Immature natural killer cell (primary cell): Measurements from ENCODE around the gene CPED1. TPM values are rescaled to one million over a fixed set of nuclear protein-coding genes. Genes with fewer than 3 reads are reported as not detected.

Source experiments
- DNase-seq, 3 donors: peaks; one replicate each; pipeline ENCODE4 v3.0.0; 2022; ENCODE audit warnings: mixed read lengths in 1 of 3
- H3K27ac Mint-ChIP-seq, 6 donors: one replicate each; pipeline ENCODE4 v1.8.0; 2020; ENCODE audit warnings: mixed read lengths in 6 of 6, mild to moderate bottlenecking in 5 of 6, inconsistent platforms in 4 of 6, moderate library complexity in 3 of 6
- H3K27me3 Mint-ChIP-seq, 3 donors: one replicate each; pipeline ENCODE4 v1.8.0; 2020 to 2021; ENCODE audit warnings: low read depth in 3 of 3, mild to moderate bottlenecking in 3 of 3, mixed read lengths in 3 of 3, moderate library complexity in 3 of 3, inconsistent platforms in 1 of 3
- H3K36me3 Mint-ChIP-seq, 3 donors: one replicate each; pipeline ENCODE4 v1.8.0; 2020; ENCODE audit warnings: mixed read lengths in 3 of 3, inconsistent platforms in 2 of 3, mild to moderate bottlenecking in 2 of 3
- H3K4me1 Mint-ChIP-seq, 2 donors: one replicate each; pipeline ENCODE4 v1.8.0; 2020; ENCODE audit warnings: inconsistent platforms in 2 of 2, mild to moderate bottlenecking in 2 of 2, mixed read lengths in 2 of 2, moderate library complexity in 1 of 2
- H3K4me3 Mint-ChIP-seq, 5 donors: one replicate each; pipeline ENCODE4 v1.8.0; 2020; ENCODE audit warnings: mild to moderate bottlenecking in 5 of 5, mixed read lengths in 5 of 5, inconsistent platforms in 3 of 5, moderate library complexity in 3 of 5
- H3K9me3 Mint-ChIP-seq, 6 donors: one replicate each; pipeline ENCODE4 v1.8.0; 2020; ENCODE audit warnings: mild to moderate bottlenecking in 6 of 6, mixed read lengths in 6 of 6, inconsistent platforms in 4 of 6, moderate library complexity in 3 of 6
- polyA plus RNA-seq, 3 donors: library from polyadenylated mRNA; unstranded; fragments of 300-500 nt; fragmentation: Illumina TruSeq; gene quantifications; one replicate each; pipeline ENCODE4 v1.2.3, GENCODE V29; 2021

CPED1 gene
- polyA plus RNA-seq, 3 donors from 2014 or later, result 1.3 to 2.2 TPM; not detected in 1

DNA sequence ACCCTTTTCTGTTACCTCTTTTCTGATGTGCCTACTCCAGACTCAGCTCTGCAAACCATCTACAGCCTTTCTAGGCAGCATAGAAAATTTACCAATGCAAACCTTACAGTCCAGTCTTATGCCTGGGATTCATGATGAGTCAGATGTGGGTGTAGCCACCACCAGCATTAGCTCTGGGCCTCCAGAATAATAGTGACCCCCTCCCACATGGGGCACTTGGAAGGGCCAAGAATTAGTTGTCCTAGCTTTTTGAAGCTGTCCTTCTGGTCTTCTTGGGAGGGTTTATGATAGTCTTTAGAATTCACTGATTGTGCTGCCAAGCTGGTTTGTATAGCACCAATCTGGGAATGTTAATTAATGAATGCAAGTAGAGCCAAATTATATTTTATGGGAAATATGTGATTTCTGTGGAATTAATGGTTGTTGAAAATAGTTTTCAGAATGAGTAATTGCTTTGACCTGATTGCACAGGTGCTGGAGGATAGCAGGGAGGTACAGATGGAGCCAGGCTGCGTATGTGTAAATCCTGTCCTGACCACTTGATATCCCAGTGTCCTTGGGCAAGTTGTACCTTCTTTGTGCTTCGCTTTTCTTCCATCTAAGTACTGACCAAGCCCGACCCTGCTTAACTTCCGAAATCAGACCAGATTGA is 94.8 kb downstream of the CPED1 start:
- Mint-ChIP-seq H3K27ac (no peak overlapping the region), H3K4me3 (no peak overlapping the region), H3K4me1 (no peaks in the 10 kb centered on the region), H3K36me3 (no peaks in the 10 kb centered on the region), H3K27me3 (peaks cover 0 to 2% (median 0%) of the 10 kb centered on the region in 3 donors), H3K9me3 (no peaks in the 10 kb centered on the region)
- DNase-seq, result no peak

DNA sequence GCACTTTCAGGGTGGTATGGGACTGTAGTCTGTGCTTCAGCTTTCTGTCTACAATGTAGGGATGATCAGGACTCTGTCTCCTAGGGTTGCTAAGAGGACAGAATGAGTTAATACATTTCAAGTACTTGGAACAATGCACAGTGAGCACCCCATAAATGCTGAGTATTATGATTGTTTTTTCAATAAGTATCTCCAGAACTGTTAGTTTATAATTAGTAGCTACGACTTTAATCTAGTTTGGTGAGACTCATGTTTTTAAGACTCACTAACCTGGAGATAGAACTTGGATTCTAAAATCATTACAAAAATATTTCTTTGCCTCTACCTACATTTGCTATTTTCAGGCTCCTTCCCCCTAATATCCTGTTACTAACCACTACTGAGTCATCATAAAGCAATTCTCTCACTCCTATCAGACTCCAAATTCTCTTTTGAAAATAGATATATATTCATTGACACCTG is 95.3 kb downstream of the CPED1 start:
- Mint-ChIP-seq H3K36me3 (no peaks in the 10 kb centered on the region), H3K27ac (no peak overlapping the region), H3K27me3 (peaks cover 0 to 2% (median 0%) of the 10 kb centered on the region in 3 donors), H3K4me1 (no peaks in the 10 kb centered on the region), H3K4me3 (no peak overlapping the region), H3K9me3 (no peaks in the 10 kb centered on the region)
- DNase-seq, result no peak

DNA sequence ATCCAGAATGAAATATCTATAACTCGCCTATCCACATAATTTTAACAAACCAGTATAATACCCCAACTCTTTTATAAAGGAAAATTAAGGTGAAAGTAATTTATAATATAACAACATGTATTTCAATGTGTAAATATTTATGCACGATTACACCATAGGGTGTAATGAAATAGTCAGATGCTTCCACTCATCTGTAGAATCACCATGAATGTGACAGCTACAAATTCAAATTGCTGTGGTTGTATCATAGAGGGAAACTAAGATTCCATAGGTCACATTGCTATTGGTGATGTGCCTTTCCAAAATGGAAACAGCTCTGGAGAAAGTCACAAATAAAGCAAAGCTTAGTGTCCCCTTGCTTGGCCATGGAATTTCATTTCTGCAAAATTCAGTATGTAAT is 95.7 kb downstream of the CPED1 start:
- H3K9me3 Mint-ChIP-seq, result no peaks in the 10 kb centered on the region
- H3K4me1 Mint-ChIP-seq, result no peaks in the 10 kb centered on the region
- H3K36me3 Mint-ChIP-seq, result no peaks in the 10 kb centered on the region
- peaks cover 0 to 2% (median 0%) of the 10 kb centered on the region in 3 donors for H3K27me3 Mint-ChIP-seq
- DNase-seq, result no peak
- H3K27ac Mint-ChIP-seq, result no peak overlapping the region
- H3K4me3 Mint-ChIP-seq, result no peak overlapping the region

DNA sequence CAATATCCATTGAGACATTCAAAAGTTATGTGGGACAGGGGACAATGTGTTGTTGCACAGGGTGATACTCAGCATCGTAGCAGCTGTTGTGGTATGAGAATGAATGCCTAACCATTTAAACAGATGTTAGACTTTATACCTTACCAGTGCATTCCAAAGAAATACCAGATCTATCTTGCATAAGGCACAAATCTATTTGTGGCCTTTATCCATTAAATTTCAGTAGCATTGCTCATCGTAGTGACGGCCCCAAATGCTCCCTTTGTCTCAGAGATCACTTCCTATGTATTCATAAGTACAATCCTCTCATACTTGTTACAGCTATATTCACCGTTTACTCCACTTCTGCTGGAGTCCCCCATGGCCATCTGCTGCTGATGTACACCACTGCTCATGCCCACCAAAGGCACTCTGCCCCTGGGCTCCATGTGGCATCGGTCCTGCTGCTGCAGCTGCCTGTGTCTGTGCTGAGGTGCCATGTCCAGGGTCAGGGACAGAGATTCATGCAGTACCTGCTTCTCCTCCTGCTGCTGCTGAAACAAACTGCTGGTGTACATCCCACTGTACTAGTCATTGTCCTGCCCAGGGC is 96.3 kb downstream of the CPED1 start:
- peaks cover 0 to 2% (median 0%) of the 10 kb centered on the region in 3 donors for H3K27me3 Mint-ChIP-seq
- H3K36me3 Mint-ChIP-seq, result no peaks in the 10 kb centered on the region
- no peak overlapping the region for H3K4me3 Mint-ChIP-seq
- no peak for DNase-seq
- peak overlapping the region in 1 of 6 donors; percentile 30 for H3K27ac Mint-ChIP-seq
- H3K9me3 Mint-ChIP-seq, result no peaks in the 10 kb centered on the region
- H3K4me1 Mint-ChIP-seq, result no peaks in the 10 kb centered on the region

DNA sequence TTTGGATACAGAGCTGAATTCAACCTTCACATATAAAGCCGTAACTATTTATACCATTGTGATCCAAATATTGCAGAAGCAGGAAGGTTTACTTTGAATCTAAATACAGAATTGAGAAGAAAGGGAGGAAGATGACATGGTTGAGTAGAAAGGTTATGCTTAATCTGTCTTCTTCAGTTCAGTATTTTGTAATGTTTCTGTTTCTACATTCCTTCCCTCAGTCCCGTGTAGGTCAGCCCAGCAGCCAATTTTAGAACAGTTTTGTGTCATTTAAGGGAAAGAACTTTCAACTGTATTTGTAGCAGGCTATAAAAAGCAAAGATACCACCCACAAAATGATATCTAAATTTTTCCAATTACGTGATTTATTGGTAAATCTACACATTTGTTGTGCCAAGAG is 97.4 kb downstream of the CPED1 start:
- Mint-ChIP-seq H3K36me3 (no peaks in the 10 kb centered on the region), H3K9me3 (no peaks in the 10 kb centered on the region), H3K27ac (no peak overlapping the region), H3K4me3 (no peak overlapping the region), H3K27me3 (peaks cover 0 to 2% (median 0%) of the 10 kb centered on the region in 3 donors), H3K4me1 (no peaks in the 10 kb centered on the region)
- DNase-seq, result no peak

DNA sequence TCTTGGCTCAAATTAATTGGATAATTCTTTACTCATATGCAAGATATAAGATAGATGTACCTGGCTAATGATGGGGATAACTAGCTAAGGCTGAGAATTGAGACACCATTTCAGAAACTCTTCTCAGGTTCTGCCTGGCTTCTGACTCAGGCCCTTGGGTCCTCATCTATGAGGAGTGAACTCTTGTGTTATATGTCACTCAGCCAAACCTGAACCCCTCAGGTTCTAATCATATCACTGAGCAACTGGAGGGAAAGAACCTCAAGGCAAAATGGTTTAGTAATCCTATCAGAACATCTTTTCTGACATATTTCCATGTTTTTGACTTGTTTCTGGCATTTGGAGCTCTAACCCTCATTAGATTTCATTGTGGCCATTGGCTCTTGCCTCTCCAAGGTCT is 100.4 kb downstream of the CPED1 start:
- H3K36me3 Mint-ChIP-seq, result no peaks in the 10 kb centered on the region
- no peak overlapping the region for H3K4me3 Mint-ChIP-seq
- H3K4me1 Mint-ChIP-seq, result no peaks in the 10 kb centered on the region
- no peaks in the 10 kb centered on the region for H3K9me3 Mint-ChIP-seq
- no peak for DNase-seq
- peaks cover 0 to 2% (median 0%) of the 10 kb centered on the region in 3 donors for H3K27me3 Mint-ChIP-seq
- no peak overlapping the region for H3K27ac Mint-ChIP-seq

DNA sequence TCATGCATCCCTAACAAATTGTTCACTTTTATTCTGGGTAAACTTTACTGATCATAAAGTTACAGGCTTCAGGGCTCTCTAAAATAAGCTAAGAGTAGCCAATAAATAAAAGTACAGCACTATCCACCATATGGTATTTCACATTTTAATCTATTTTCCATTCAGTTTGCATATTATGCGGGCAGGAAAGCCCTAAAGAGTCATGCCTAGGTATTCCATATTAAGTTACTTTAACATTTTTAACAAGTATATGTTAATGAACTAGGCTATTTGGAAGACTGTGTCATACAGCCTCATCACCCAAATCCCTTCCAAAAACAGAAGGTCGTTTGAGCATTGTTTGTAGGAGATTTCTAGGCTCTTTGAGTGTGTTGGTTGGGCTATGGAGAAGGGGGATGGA is 106.3 kb downstream of the CPED1 start:
- Mint-ChIP-seq H3K27ac (no peak overlapping the region), H3K4me3 (no peak overlapping the region), H3K9me3 (no peaks in the 10 kb centered on the region), H3K27me3 (no peaks in the 10 kb centered on the region), H3K4me1 (no peaks in the 10 kb centered on the region), H3K36me3 (no peaks in the 10 kb centered on the region)
- DNase-seq, result no peak

DNA sequence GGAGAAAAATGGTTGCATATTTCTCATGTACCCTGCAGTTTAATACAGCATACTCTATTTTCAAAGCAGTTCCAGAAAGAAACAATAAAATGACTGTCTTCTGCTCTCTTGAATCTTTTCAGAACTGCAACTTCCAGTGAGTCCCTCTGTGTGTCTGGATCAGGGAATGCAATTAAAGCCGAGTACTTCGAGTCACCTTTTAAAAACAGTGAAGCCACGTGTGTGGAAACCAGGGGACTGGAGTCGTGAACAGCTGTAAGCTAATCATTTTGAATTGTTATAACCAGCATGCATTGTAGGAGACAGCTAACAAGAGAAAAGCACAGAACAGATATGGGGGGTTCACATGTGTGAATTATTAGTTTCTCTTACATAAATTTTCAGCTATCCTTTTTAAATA is 109.1 kb downstream of the CPED1 start:
- peaks cover 0 to 4% (median 2%) of the 10 kb centered on the region in 3 donors for H3K27me3 Mint-ChIP-seq
- H3K4me3 Mint-ChIP-seq, result no peak overlapping the region
- no peak for DNase-seq
- H3K4me1 Mint-ChIP-seq, result no peaks in the 10 kb centered on the region
- no peaks in the 10 kb centered on the region for H3K9me3 Mint-ChIP-seq
- no peaks in the 10 kb centered on the region for H3K36me3 Mint-ChIP-seq
- no peak overlapping the region for H3K27ac Mint-ChIP-seq

DNA sequence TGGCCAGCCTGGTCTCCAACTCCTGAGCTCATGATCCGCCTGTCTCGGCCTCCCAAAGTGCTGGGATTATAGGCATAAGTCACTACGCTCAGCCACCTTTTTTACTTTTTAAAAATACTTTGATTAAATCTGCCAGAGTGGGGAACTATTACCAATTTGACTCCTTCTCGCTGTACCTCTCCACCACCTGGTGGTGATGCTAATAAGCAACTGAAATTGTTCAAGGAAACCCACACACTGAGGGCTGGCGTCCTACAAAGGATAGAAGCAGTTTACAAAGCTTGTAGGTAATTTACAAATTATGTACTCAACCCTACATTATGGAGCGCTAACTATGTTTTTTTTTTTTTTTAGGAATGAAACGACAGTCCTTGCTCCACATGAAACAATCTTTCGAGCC is 111.1 kb downstream of the CPED1 start:
- H3K27ac Mint-ChIP-seq, result no peak overlapping the region
- H3K4me3 Mint-ChIP-seq, result no peak overlapping the region
- H3K36me3 Mint-ChIP-seq, result no peaks in the 10 kb centered on the region
- H3K4me1 Mint-ChIP-seq, result no peaks in the 10 kb centered on the region
- H3K27me3 Mint-ChIP-seq, result peaks cover 0 to 4% (median 2%) of the 10 kb centered on the region in 3 donors
- DNase-seq, result no peak
- H3K9me3 Mint-ChIP-seq, result no peaks in the 10 kb centered on the region

DNA sequence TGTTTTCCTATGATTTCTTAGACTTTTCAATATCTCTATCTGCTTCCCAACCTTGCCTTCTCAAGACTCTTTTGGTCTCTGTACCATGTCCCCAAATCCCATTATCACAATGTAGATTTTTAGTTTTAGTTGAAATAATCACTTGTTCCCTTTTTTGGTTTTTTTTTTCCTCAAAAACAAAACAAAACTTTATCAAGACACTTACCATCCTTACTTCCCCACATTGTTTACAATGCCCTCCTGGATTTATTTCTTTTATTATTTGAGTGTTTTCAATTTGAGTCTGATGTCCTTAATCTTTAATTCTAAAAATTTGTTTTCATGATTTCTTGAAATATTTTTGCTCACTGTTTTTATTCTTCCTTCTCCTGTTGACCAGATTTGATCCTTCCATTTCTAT is 112.6 kb downstream of the CPED1 start:
- Mint-ChIP-seq H3K27me3 (peaks cover 0 to 4% (median 2%) of the 10 kb centered on the region in 3 donors), H3K4me3 (no peak overlapping the region), H3K4me1 (no peaks in the 10 kb centered on the region)

DNA sequence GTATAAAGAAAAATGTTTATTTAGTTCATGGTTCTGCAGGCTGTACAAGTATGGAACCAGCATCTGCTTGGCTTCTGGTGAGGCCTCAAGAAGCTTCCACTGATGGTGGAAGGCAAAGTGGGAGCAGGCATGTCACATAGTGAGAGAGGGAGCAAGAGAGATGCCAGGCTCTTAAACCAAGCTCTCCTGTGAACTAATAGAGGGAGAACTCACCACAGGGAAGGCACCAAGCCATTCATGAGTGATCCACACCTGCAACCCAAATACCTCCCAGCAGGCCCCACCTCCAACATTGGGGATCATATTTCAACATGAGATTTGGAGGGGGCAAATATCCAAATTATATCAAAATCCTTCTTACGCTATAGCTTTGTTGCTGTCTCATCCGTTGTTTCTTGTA is 113.1 kb downstream of the CPED1 start:
- no peaks in the 10 kb centered on the region for H3K36me3 Mint-ChIP-seq
- H3K9me3 Mint-ChIP-seq, result no peaks in the 10 kb centered on the region
- peaks cover 0 to 4% (median 3%) of the 10 kb centered on the region in 3 donors for H3K27me3 Mint-ChIP-seq
- DNase-seq, result no peak
- no peak overlapping the region for H3K4me3 Mint-ChIP-seq
- no peak overlapping the region for H3K27ac Mint-ChIP-seq
- no peaks in the 10 kb centered on the region for H3K4me1 Mint-ChIP-seq

More for the DNA sequence above, 112.6 kb downstream of the CPED1 start:
- H3K36me3 Mint-ChIP-seq, result no peaks in the 10 kb centered on the region
- no peak overlapping the region for H3K27ac Mint-ChIP-seq
- DNase-seq, result no peak
- no peaks in the 10 kb centered on the region for H3K9me3 Mint-ChIP-seq

DNA sequence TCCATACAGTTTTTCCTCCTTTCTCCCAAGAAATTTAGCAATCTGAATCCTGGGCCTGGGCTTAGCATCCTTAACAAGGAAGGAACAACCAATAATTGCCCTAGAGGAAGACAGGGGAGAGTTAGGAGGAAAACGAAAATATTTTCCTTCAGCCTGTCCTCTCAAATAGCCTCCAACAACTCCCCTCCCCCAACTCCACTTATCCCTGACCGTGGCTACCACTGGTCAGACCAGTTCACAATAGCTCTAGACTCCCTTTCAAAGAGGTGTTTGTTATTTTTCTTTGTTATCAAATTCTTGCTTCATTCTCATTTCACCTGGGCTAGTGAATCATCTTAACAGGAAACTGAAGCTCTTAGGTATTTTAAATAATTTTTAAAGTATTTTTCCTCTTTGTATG is 114.1 kb downstream of the CPED1 start:
- no peak for DNase-seq
- Mint-ChIP-seq H3K4me3 (no peak overlapping the region), H3K27me3 (peaks cover 0 to 4% (median 3%) of the 10 kb centered on the region in 3 donors), H3K4me1 (no peaks in the 10 kb centered on the region), H3K9me3 (no peaks in the 10 kb centered on the region), H3K36me3 (no peaks in the 10 kb centered on the region), H3K27ac (no peak overlapping the region)

DNA sequence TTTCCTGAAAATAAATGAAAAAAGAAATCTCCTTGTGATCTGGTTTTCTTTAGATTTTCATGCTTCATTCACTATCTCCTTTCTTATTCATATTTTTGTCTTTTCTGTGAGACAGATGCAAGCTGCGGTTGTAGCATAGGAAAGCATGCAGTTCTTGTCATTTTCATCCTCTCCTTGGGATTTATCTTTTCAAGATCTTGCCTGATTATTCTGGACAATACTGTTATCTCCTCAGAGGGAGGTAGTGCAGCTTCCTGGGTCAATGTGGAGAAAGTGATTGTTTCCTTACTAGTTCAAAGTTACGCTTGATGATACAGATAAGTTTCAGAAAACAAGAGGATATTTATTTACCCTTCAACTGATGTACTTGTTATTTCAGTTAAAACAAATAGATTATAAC is 114.6 kb downstream of the CPED1 start:
- Mint-ChIP-seq H3K4me3 (no peak overlapping the region), H3K4me1 (no peaks in the 10 kb centered on the region), H3K9me3 (no peaks in the 10 kb centered on the region), H3K36me3 (no peaks in the 10 kb centered on the region), H3K27ac (no peak overlapping the region), H3K27me3 (peaks cover 0 to 4% (median 3%) of the 10 kb centered on the region in 3 donors)
- no peak for DNase-seq

DNA sequence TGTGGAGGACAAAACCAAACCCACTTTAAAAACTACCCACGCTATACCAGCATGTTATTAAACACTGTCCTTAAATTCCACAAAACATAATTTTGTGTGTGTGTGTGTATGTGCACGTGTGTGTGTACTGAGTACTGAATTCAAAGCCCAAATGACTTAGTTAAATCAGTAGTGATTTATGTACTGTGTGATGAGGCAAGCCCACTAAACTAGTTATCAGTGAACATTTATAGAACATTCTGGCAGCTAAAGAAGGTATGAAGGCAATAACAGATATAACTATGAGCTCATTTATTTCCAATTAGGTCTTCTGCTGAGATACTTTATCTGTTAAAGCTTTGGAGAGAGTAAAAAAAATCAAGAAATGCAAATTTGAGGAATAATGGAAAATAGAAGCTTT is 115.1 kb downstream of the CPED1 start:
- Mint-ChIP-seq H3K4me1 (no peaks in the 10 kb centered on the region), H3K36me3 (no peaks in the 10 kb centered on the region), H3K27me3 (peaks cover 0 to 4% (median 3%) of the 10 kb centered on the region in 3 donors), H3K27ac (no peak overlapping the region), H3K9me3 (no peaks in the 10 kb centered on the region), H3K4me3 (no peak overlapping the region)
- DNase-seq, result no peak

DNA sequence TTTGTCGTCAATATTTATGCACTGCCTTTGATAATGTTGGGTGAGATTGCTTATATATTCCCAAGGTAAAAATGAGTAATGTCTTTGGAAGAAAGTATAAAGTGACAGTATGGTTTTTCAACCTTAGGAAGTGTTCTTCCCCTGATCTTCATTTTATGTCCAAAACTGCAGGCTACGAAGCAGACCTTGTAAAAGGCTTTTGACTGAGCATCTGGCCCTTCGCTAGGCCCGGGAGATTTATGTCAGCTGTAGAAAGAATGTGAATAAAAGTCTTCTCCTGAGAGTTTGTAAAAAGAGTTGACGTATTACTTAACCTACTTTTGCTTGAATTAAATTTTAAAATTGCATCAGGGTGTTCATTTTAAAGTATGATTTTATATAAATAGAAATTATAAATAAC is 116.8 kb downstream of the CPED1 start:
- DNase-seq, result no peak
- H3K4me3 Mint-ChIP-seq, result no peak overlapping the region

More for the DNA sequence above, 116.8 kb downstream of the CPED1 start:
- H3K36me3 Mint-ChIP-seq, result no peaks in the 10 kb centered on the region
- no peaks in the 10 kb centered on the region for H3K9me3 Mint-ChIP-seq
- peaks cover 0 to 4% (median 3%) of the 10 kb centered on the region in 3 donors for H3K27me3 Mint-ChIP-seq
- H3K4me1 Mint-ChIP-seq, result no peaks in the 10 kb centered on the region
- no peak overlapping the region for H3K27ac Mint-ChIP-seq
